GM10248 (cell line): ENCODE measurements around the gene ACO1.

Source experiments
- CTCF ChIA-PET: fragments of 300-600 bp; sonication (Branson Sonifier 250); formaldehyde crosslinking; extraction: SDS; loops from one replicate; lab custom pipeline; 2021; ENCODE audit warnings: antibody characterized with exemption; lab: Yijun Ruan, JAX
- POLR2A ChIA-PET: fragments of 350-650 bp; sonication (Branson Sonifier 250); formaldehyde crosslinking; extraction: SDS; loops from one replicate; lab custom pipeline; 2020; ENCODE audit warnings: antibody characterized with exemption; lab: Yijun Ruan, JAX
- DNase-seq: peaks from one replicate; pipeline ENCODE4 v3.0.0; 2012; ENCODE audit errors: extremely low spot score
- CTCF ChIP-seq: IDR thresholded peaks from 2 replicates; pipeline ENCODE4 v1.5.1; 2012; ENCODE audit warnings: mild to moderate bottlenecking, low read depth; ENCODE audit errors: extremely low read depth, missing control alignments, control extremely low read depth

ACO1 gene

GRCh38 chr9:32500768-32501167 is 116.3 kb downstream of the ACO1 start:
- ChIA-PET CTCF (interaction anchor here (1.5 to 2.1 kb wide), 2 partner anchors 11 kb away, joined by 4 read pairs; no protein-coding TSS in a partner anchor), POLR2A (no interaction called here)
- no peak for TF ChIP-seq CTCF
- no peak for DNase-seq

DNA sequence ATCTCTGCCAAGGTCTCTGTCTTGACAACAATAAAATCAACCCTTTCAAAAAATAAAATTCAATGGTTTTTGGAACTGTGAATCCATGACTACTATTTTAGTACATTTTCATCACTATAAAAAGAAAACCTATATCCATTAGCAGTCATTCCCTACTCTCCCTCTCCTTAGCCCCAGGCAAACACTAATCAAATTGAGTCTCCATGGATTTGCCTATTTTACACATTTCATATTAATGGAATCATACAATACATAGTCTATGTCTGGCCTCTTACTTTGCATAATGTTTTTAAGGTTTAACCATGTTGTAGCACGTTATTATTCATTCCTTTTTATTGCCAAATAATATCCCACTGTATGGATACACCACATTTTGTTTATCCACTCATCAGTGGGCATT is 117.4 kb downstream of the ACO1 start:
- POLR2A ChIA-PET, result no interaction called here
- no peak for DNase-seq
- CTCF ChIA-PET, result interaction anchor here (1.3 to 1.5 kb wide), 2 partner anchors 9 to 48 kb away, joined by 3 to 4 read pairs; no protein-coding TSS in a partner anchor
- no peak for TF ChIP-seq CTCF

DNA sequence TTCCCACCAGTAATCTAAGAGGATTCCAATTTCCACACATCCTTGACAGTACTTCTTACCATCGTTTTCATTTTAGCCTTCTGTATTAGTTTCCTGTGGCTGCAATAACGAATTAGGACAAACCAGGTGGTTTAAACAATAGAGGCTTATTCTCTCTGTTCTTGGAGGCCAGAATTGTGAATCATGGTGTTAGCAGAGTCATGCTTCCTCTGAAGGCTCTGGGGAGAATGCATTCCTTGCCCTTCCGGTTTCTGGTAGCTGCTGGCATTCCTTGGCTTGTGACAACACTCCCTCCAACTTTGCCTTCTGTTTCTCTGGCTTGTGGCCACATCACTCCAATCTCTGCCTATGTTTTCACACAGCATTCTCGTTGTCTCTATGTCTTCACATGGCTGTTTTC is 118.0 kb downstream of the ACO1 start:
- no peak for DNase-seq
- TF ChIP-seq CTCF, result no peak
- POLR2A ChIA-PET, result no interaction called here
- CTCF ChIA-PET, result interaction anchor here (1.3 kb wide), 1 partner anchor 49 kb away, joined by 3 read pairs; no protein-coding TSS in a partner anchor

DNA sequence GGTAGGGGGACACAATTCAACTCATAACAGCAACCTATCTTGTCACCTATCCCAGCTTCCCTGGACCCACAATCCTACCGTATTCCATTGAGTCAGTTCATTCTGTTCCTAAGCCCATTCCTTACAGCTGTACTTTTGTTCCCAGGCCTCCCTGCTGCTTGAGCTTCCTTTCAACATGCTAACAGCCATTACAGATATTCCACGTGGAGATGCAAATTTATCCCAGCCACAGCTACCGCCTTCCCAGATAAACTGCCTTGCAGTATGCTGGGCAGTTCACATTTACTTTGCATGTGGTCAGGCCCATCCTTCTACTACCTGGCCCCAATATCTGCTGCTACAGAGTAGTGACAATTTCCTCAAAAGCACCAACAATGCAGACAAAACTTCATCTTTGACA is 118.6 kb downstream of the ACO1 start:
- no peak for DNase-seq
- POLR2A ChIA-PET, result no interaction called here
- TF ChIP-seq CTCF, result no peak
- CTCF ChIA-PET, result interaction anchor here (1.3 kb wide), 2 partner anchors 50 to 124 kb away, joined by 3 to 5 read pairs; no protein-coding TSS in a partner anchor
